ENCODE measurements around the gene ZNF438.
"Not testable (repeated sequence)": the region's sequence is repeated elsewhere in the genome, so short reads cannot be mapped to it uniquely, and the experiment has no call there.

ZNF438 gene

GRCh38 chr10:30986053-30986555 is 45.6 kb downstream of the ZNF438 start:
- DNase-seq (ENCODE audit: low read depth in 2 of 2): no peak

DNA sequence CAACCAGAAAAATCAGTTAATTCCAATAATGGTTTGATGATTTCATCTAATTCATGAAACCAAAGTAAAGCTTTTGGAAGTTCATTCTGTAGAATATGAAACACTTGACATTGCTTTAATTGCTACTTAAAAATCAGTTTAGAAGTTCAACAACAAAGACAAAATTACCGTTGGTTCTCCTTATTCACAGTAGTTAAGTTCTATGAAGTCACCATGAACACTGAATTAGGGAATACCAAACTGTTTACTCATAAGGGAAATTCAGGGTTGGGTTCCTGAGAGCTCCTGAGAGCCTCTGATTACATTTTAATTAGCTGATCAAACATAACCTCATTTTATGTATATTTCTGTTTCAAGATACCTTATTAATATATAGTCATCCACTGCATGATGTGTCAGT is 46.2 kb downstream of the ZNF438 start:
- DNase-seq (ENCODE audit: low read depth in 2 of 2): no peak

DNA sequence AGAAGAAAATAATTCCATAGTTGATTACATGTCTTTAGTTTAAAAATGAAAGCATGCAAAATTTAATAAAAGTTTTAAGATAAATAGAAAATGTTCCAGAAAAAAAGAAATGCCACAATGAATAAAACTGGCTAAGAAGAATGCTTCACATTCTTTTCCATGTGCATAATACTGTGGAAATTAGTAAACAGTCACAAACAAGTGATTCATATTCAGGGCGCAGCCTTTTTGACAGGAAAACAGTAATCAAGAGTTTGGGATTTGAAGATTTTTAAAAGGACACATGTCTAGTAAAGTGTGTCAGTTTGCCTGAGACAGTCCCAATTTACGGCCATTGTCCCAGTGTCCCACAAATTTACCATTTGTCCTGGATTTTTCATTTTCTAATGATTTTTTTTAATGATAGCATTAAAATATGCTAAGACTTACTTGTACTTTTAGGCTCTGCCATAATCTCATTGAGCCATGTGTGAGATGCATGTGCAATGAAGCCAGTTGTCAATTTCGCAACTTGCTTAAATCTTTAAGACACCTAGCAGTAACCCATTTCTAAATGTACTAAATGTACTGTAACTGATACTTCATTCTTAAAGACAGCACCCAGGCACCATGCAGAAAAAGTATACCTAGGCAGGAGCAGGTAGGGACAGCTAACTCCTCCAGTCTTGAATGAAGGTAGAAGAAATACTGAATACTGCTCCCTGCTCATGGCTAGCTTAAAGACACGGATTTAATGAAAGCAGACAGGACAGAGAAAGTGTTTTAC is 46.9 kb downstream of the ZNF438 start:
- DNase-seq (ENCODE audit: low read depth in 2 of 2): no peak

DNA sequence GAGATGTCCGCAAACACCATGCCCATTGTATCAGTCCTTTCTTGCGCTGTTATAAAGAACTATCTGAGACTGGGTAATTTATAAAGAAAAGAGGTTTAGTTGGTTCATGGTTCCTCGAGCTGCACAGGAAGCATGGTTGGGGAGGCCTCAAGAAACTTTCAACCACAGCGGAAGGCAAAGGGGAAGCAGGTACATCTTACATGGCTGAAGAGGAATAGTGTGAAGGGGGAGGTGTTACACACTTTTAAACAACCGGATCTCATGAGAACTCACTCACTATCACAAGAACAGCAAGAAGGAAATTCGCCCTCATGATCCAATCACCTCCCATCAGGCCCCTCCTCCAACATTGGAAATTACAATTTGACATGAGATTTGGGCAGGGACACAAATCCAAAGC is 48.5 kb downstream of the ZNF438 start:
- not testable (repeated sequence) for DNase-seq (ENCODE audit: low read depth in 2 of 2)

GRCh38 chr10:30980951-30981616 is 50.6 kb downstream of the ZNF438 start:
- DNase-seq (ENCODE audit: low read depth in 2 of 2): no peak

- DNase-seq (ENCODE audit: low read depth in 2 of 2): no peak
Measured at GRCh38 chr10:30979956-30980355, 51.7 kb downstream of the ZNF438 start.

GRCh38 chr10:30978843-30979242 is 52.8 kb downstream of the ZNF438 start:
- no peak for DNase-seq (ENCODE audit: low read depth in 2 of 2)

- DNase-seq (ENCODE audit: low read depth in 2 of 2): no peak
Measured at GRCh38 chr10:30977385-30977784, 54.3 kb downstream of the ZNF438 start.

GRCh38 chr10:30974773-30975415 is 56.8 kb downstream of the ZNF438 start:
- DNase-seq (ENCODE audit: low read depth in 2 of 2): no peak

GRCh38 chr10:30974355-30974754 is 57.3 kb downstream of the ZNF438 start:
- DNase-seq (ENCODE audit: low read depth in 2 of 2): no peak

DNA sequence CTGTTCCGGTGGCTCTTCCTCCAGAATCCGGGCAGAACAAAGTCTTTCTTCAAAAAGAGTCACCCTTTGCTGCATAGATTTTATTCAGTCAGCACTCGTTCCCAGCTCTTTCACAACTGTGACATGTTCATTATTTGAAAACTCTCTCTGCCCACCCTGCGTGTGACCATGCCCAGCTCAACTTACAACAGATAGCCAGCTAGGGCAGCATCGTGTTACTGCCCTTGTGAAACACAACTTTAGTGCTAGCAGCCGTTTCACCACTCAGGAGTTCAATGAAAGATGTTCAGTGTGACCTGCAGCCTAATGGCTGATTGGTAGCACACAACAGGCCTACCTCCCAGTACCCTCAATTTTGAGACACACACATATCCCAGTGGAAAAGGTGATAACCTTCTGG is 57.9 kb downstream of the ZNF438 start:
- no peak for DNase-seq (ENCODE audit: low read depth in 2 of 2)

GRCh38 chr10:30970760-30971460 is 60.8 kb downstream of the ZNF438 start:
- DNase-seq (ENCODE audit: low read depth in 2 of 2): no peak

DNA sequence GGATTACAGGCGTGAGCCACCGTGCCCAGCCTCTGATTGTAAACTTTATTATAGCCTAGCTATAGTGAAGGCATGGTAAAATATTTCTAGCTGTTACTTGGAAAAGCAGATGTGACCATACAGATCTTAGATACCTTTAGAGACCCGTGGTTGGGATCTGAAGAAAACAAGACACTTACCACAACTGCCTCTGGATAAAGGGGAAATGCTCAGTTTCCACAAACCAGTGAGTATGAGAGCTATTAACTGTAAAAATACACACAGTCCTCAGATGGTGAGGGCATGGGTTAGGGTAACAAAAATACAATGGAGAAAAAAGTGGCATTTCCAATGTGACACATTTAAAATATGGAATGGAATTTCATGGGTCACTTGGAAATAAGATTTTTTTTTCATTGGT is 63.0 kb downstream of the ZNF438 start:
- no peak for DNase-seq (ENCODE audit: low read depth in 2 of 2)

DNA sequence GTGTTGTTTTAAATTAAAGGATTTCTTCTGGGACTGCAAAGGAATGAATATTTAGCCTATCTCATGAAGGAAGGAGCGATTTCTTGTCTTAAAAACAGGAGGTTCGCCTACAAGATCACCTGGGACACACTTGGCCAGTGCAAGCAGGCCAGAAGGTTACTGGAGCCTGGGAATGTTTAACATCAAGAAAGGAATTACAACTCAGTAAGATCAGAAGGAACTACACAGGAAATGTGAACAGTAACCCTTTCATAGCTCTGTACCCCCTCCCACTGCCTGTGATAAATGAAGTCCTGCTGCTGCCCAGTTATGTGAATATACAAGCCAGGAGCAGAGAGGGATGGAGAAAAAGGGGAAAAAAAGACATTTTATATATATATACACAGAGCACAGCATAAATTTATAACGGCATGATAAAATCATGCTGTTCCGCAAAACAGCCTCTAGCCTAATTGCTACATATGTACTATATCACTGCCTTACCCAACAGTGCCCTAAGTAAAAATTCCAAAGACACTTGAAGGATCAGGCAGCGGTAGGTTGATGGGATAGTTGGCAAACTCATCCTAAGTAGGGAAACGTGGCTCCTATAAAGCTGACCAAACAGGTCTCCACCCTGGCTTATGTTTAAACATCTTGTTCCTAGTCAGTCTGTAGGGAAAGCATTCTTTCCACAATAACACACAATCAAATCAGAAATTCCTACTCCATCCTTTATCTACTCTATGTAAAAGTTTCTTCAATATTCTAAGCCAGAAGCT is 63.8 kb downstream of the ZNF438 start:
- DNase-seq (ENCODE audit: low read depth in 2 of 2): no peak

DNA sequence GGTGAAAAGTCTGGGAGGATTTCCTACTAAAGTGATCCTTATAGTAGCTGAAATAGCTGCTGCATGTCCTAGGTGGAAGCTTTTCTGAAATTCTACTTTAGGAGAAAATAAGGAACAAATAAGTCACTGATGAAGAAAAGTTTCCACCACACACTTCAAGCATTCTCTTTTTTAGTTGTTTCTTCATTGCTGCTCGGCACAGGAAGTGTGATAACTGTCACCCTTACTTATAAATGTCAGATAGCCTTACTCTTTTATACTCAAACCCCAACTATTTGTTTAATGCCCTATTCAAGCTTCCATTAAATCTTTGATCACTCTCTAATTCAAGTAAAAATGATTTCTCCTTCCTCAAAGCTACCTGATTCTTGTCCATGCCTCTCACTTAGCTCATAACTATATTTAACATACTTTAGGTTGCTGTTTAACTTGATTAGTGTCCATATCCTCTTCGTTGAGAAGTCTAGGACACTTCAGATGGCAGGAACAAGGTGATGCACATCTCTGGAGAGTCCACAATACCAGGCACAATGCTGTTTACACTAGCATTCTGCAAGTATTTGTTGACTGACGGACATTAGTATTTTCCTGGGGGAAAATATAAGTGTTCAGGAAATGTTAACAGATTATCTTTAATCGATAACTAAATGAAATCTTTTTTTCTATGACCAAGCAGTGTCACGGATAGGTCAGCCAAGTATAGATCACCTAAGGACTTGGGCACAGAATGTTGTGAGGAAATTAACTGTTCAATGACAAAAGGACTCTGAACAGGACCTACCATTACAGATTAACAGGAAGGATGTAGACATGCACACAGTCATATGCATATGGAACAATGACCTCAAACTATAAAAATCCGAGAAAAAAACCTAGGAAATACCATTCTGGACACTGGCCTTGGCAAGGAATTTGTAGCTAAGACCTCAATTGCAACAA is 67.4 kb downstream of the ZNF438 start:
- no peak for DNase-seq (ENCODE audit: low read depth in 2 of 2)

- DNase-seq (ENCODE audit: low read depth in 2 of 2): no peak
Measured at GRCh38 chr10:30962522-30962921, 69.1 kb downstream of the ZNF438 start.

DNA sequence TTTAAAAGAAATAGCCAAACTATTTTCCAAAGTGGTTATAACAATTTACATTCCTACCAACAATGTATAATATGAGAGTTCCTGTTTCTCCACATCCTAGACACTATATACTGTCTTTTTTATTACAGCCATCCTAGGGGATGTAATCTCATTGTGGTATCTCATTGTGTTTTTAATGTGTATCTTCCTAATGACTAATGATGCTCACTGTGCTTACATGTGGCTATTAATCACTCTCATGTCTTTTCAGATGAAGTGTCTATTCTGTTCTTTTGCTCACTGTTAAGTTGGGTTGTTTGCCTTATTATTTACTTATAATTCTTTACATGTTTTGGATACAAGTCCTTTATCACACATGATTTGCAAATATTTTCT is 71.8 kb downstream of the ZNF438 start:
- DNase-seq (ENCODE audit: low read depth in 2 of 2): no peak

GRCh38 chr10:30949218-30949617 is 82.4 kb downstream of the ZNF438 start:
- DNase-seq (ENCODE audit: low read depth in 2 of 2): not testable (repeated sequence)

GRCh38 chr10:30944005-30944404 is 87.7 kb downstream of the ZNF438 start:
- no peak for DNase-seq (ENCODE audit: low read depth in 2 of 2)

DNA sequence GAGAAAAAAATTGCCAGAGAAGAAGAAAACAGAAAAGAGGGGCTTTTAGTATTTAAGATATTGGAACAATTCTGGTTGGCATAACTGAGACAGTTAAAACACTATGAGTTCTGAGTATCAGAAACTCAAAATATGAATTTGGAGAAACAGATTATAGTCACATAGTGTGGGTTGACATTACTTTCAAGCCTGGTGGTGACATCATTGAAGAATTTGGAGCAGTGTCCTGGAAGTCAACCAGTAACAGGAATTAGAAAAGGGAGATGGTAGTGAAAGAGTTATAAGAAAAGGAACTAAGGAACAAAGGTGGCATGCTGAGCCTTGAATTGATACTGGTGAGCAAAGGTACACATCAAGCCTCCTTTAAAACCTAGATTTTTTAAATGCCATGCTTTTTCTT is 88.2 kb downstream of the ZNF438 start:
- no peak for DNase-seq (ENCODE audit: low read depth in 2 of 2)

All from stimulated activated CD4-positive, alpha-beta T cell treated with anti-CD3 and anti-CD28 coated beads, Interleukin-12 subunit alpha, Interleukin-12 subunit beta, amount 100 ng/mL, for 24 hours (primary cell).